ENCODE data around the gene PGD. TPM values are rescaled to one million over a fixed set of nuclear protein-coding genes. Genes with fewer than 3 reads are reported as not detected.

PGD gene
- total RNA-seq, 1 experiment from 2014 or later = 291 TPM

GRCh38 chr1:10429868-10430215 lies 31.0 kb downstream of the PGD start:
- H3K27me3 Mint-ChIP-seq (ENCODE audit: low read depth) = no peaks in the 10 kb centered on the region
- H3K9me3 Mint-ChIP-seq = no peaks in the 10 kb centered on the region
- no peak for DNase-seq
- Histone ChIP-seq H4K91ac (ENCODE audit: insufficient read length, low read depth, low read length) (no peak overlapping the region), H3K14ac (ENCODE audit: insufficient read depth, low read length) (no peak overlapping the region), H3K79me2 (ENCODE audit: insufficient read depth, low read length) (no peaks in the 10 kb centered on the region), H4K20me1 (ENCODE audit: control insufficient read depth, insufficient read depth, insufficient read length) (no peaks in the 10 kb centered on the region), H3K9ac (ENCODE audit: extremely low read depth, insufficient read length, low read length) (peak overlapping the region; percentile 81), H4K5ac (ENCODE audit: insufficient read length, low read depth, low read length) (no peak overlapping the region), H2BK15ac (ENCODE audit: low read depth, low read length) (no peak overlapping the region), H3K23me2 (ENCODE audit: insufficient read length, low read depth, low read length, poor library complexity, severe bottlenecking) (peaks cover 4% of the 10 kb centered on the region), H4K8ac (replicated peaks; ENCODE audit: insufficient read length, low read depth, low read length) (no peak overlapping the region), H3K79me1 (ENCODE audit: insufficient read depth, low read depth, low read length, poor library complexity, severe bottlenecking) (no peaks in the 10 kb centered on the region), H2AK5ac (ENCODE audit: insufficient read length, low read length) (no peak overlapping the region), H3K27ac (ENCODE audit: insufficient read length, low read depth, low read length) (no peak overlapping the region), H3K4me1 (ENCODE audit: insufficient read depth, low read length) (no peaks in the 10 kb centered on the region; the same call in 1 of the 2 replicates), H3K27me3 (ENCODE audit: insufficient read depth, low read length) (no peaks in the 10 kb centered on the region), H3K18ac (ENCODE audit: insufficient read length, low read depth, low read length) (no peak overlapping the region), H3K4ac (ENCODE audit: low read depth, low read length) (no peak overlapping the region), H2AFZ (ENCODE audit: low read length) (no peak overlapping the region), H3K4me2 (ENCODE audit: insufficient read depth, insufficient read length, low read length) (peak overlapping the region; percentile 81), H2BK120ac (ENCODE audit: low read depth, low read length, poor library complexity, severe bottlenecking) (no peak overlapping the region), H3T11ph (ENCODE audit: low read length) (no peak overlapping the region), H2BK5ac (ENCODE audit: insufficient read length, low read length) (no peak overlapping the region), H3K23ac (ENCODE audit: insufficient read length, low read depth, low read length) (no peak overlapping the region), H2BK12ac (ENCODE audit: insufficient read length, low read depth, low read length) (no peak overlapping the region), H2BK20ac (ENCODE audit: low read depth, low read length, poor library complexity, severe bottlenecking) (no peak overlapping the region), H3K9me3 (ENCODE audit: control insufficient read depth, low read depth, low read length) (no peaks in the 10 kb centered on the region), H3K56ac (ENCODE audit: insufficient read length, low read depth, low read length) (no peak overlapping the region)
- H3K36me3 Mint-ChIP-seq (ENCODE audit: insufficient read depth in 1 of 3, low read depth in 3 of 3) = peaks cover 0 to 8% (median 1%) of the 10 kb centered on the region in 3 experiments; a peak in 3 of 7 replicates
- WGBS (ENCODE audit: extremely low coverage, insufficient read length, low lambda C conversion rate) = no CpG with 5 or more reads among the region's 16 CpGs
- H3K4me1 Mint-ChIP-seq = peaks cover 19 to 20% of the 10 kb centered on the region in 2 experiments
- peak overlapping the region; percentile 76 to 90 for H3K4me3 Mint-ChIP-seq
- TF ChIP-seq CTCF (conservative IDR thresholded peaks at IDR 0.05) = no peak
- 0 out of 7 replicates have a peak overlapping the region, but pooled peaks of 1 of the 3 experiments have one; percentile 40 for H3K27ac Mint-ChIP-seq
